Measurements from ENCODE around the gene NCKAP5.

The NCKAP5 gene

DNA sequence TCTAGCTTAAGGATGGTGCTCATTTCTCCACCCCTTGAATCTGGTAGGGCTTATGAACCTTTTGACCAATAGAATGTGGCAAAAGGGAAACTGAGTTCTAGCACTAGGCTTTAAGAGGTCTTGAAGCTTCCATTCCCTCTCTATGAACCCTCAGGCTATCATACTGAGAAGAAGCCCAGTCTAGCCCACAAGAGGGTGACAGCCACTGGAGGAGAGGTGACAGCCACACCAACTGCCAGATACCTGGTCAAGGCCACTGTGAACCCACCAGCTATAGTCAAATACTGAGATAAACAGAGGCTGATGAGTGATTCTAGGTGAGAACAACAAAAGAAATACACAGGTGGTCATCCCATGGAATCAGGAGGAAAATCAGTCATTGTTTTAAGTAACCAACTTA lies 37.6 kb downstream of the NCKAP5 start:
- TF ChIP-seq NFIC (IDR thresholded peaks at IDR 0.05) (no peak), EGR1 (IDR thresholded peaks at IDR 0.05) (no peak), TAF1 (IDR thresholded peaks at IDR 0.05; ENCODE audit: low read depth) (no peak), YY1 (IDR thresholded peaks at IDR 0.05; ENCODE audit: low read depth) (no peak), EP300 (IDR thresholded peaks at IDR 0.05; ENCODE audit: borderline replicate concordance) (no peak), TEAD4 (IDR thresholded peaks at IDR 0.05) (no peak), RAD21 (IDR thresholded peaks at IDR 0.05; ENCODE audit: low read depth) (no peak)
- TF ChIP-seq, protein P1, sequence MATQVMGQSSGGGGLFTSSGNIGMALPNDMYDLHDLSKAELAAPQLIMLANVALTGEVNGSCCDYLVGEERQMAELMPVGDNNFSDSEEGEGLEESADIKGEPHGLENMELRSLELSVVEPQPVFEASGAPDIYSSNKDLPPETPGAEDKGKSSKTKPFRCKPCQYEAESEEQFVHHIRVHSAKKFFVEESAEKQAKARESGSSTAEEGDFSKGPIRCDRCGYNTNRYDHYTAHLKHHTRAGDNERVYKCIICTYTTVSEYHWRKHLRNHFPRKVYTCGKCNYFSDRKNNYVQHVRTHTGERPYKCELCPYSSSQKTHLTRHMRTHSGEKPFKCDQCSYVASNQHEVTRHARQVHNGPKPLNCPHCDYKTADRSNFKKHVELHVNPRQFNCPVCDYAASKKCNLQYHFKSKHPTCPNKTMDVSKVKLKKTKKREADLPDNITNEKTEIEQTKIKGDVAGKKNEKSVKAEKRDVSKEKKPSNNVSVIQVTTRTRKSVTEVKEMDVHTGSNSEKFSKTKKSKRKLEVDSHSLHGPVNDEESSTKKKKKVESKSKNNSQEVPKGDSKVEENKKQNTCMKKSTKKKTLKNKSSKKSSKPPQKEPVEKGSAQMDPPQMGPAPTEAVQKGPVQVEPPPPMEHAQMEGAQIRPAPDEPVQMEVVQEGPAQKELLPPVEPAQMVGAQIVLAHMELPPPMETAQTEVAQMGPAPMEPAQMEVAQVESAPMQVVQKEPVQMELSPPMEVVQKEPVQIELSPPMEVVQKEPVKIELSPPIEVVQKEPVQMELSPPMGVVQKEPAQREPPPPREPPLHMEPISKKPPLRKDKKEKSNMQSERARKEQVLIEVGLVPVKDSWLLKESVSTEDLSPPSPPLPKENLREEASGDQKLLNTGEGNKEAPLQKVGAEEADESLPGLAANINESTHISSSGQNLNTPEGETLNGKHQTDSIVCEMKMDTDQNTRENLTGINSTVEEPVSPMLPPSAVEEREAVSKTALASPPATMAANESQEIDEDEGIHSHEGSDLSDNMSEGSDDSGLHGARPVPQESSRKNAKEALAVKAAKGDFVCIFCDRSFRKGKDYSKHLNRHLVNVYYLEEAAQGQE (IDR thresholded peaks at IDR 0.05; ENCODE audit: low read depth), result no peak

DNA sequence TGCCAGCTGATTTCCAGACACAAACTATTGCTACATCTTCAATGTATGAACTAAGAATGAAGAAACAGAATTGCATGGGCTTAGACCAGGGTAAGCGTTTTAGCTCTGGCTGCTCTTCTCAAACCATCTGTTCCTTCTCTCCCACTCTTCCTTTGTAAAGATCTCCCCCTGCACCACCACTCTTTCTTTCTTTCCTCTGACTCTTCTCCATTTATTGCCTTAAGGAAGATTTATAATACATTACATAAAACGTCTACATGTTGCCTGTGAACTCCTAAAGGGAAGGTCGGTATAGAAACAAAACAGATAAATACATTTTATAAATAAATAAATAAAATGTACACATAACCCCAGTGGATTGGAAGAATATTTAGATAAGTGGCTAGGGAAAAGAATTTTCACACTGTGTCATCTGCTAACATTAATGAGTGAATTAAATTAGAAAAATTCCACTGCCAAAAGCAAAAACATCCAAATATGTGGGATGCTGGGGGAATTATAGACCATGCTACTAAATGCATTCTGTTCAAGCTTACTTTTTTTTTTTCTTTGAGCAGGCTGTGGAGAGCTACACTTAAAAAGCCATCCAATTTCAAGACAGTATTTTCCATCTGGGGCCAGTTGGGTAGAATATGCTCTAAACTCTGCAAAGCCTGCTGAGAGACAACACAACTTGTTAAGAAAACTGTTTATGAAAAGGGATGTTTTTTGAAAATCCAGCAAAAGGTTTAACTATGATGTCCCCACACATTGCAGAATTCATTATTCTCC lies 41.5 kb downstream of the NCKAP5 start:
- TF ChIP-seq EP300 (IDR thresholded peaks at IDR 0.05; ENCODE audit: borderline replicate concordance) (no peak), YY1 (IDR thresholded peaks at IDR 0.05; ENCODE audit: low read depth) (no peak), TAF1 (IDR thresholded peaks at IDR 0.05; ENCODE audit: low read depth) (no peak), TEAD4 (IDR thresholded peaks at IDR 0.05) (no peak), ZBTB7A (IDR thresholded peaks at IDR 0.05; ENCODE audit: low read depth) (no peak), CREB1 (IDR thresholded peaks at IDR 0.05; ENCODE audit: low read depth) (no peak), RAD21 (IDR thresholded peaks at IDR 0.05; ENCODE audit: low read depth) (no peak), TCF12 (IDR thresholded peaks at IDR 0.05; ENCODE audit: low read depth) (no peak), FOXM1 (IDR thresholded peaks at IDR 0.05; ENCODE audit: borderline replicate concordance, low read depth) (no peak), EGR1 (IDR thresholded peaks at IDR 0.05) (no peak), NFIC (IDR thresholded peaks at IDR 0.05) (no peak)

DNA sequence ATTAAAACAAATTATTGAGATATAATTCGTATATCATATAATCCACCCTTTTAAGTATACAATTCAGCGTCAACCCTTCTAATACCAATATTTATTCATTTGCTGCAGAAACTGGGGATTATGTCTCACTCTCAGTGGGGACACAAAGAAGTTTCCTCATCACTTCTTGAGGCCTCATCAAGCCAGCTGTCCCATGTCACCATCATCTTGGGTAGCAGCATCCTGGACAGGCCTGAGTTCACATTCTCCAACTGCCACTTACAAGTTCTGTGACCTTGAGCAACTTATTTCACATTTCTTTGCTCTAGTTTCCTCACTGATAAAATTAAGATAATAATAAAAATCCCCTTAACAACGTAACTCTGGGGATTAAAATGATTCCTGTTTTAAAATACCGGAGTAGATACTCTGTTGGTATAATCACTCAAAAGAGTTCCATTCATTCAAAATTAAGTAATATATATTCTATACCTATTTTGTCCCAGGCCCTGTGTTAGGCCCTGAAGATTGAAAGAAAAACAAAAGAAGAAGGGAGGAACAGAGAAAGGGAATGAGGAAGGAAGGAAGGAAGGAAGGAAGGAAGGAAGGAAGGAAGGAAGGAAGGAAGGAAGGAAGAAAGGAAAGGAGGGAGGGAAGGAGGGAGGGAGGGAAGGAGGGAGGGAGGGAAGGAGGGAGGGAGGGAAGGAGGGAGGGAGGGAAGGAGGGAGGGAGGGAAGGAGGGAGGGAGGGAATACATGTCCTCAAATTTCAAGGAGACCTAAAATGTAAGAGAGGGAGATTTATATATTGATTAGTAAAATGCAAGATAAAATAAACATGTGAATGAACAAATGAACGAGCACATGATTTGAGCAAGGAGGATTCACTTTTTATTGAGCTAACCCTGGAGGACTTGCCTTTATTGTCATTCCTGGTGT lies 42.4 kb downstream of the NCKAP5 start:
- no peak for TF ChIP-seq RAD21 (IDR thresholded peaks at IDR 0.05; ENCODE audit: low read depth)
- TF ChIP-seq, protein P2, sequence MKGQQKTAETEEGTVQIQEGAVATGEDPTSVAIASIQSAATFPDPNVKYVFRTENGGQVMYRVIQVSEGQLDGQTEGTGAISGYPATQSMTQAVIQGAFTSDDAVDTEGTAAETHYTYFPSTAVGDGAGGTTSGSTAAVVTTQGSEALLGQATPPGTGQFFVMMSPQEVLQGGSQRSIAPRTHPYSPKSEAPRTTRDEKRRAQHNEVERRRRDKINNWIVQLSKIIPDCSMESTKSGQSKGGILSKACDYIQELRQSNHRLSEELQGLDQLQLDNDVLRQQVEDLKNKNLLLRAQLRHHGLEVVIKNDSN (IDR thresholded peaks at IDR 0.05), result no peak
- TF ChIP-seq TEAD4 (IDR thresholded peaks at IDR 0.05), result no peak
- TF ChIP-seq YY1 (IDR thresholded peaks at IDR 0.05; ENCODE audit: low read depth), result no peak
- no peak for TF ChIP-seq ZBTB7A (IDR thresholded peaks at IDR 0.05; ENCODE audit: low read depth)
- no peak for TF ChIP-seq CEBPB (IDR thresholded peaks at IDR 0.05)
- TF ChIP-seq, protein P1 (IDR thresholded peaks at IDR 0.05; ENCODE audit: low read depth), result no peak
- TF ChIP-seq TAF1 (IDR thresholded peaks at IDR 0.05; ENCODE audit: low read depth), result no peak
- TF ChIP-seq, protein P3, sequence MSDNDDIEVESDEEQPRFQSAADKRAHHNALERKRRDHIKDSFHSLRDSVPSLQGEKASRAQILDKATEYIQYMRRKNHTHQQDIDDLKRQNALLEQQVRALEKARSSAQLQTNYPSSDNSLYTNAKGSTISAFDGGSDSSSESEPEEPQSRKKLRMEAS (IDR thresholded peaks at IDR 0.05), result no peak
- no peak for TF ChIP-seq TCF12 (IDR thresholded peaks at IDR 0.05; ENCODE audit: low read depth)
- no peak for TF ChIP-seq CREB1 (IDR thresholded peaks at IDR 0.05; ENCODE audit: low read depth)
- TF ChIP-seq FOXM1 (IDR thresholded peaks at IDR 0.05; ENCODE audit: borderline replicate concordance, low read depth), result no peak
- TF ChIP-seq EGR1 (IDR thresholded peaks at IDR 0.05), result no peak
- no peak for TF ChIP-seq EP300 (IDR thresholded peaks at IDR 0.05; ENCODE audit: borderline replicate concordance)
- TF ChIP-seq NFIC (IDR thresholded peaks at IDR 0.05), result no peak

DNA sequence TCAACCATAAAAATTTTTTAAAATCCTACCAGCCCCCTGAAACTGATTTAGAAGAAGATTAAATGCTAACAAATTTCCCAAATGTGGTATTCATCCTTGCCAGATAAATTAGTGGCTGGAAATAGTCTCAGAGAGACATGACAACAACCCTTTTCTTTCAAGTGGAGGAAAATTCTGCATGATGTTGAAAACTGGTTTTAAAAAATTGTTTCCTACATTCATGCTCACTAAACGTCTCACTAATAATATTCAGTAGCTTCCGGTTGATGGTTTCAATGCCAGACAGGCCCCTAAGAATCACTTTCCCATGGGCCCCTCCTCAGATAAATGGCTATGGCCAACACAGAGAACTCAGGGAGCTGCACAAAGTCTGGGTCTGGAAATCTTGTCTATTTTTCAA lies 43.2 kb downstream of the NCKAP5 start:
- TF ChIP-seq, protein P3 (IDR thresholded peaks at IDR 0.05), result no peak
- TF ChIP-seq ZBTB7A (IDR thresholded peaks at IDR 0.05; ENCODE audit: low read depth), result no peak
- TF ChIP-seq CEBPB (IDR thresholded peaks at IDR 0.05), result no peak
- TF ChIP-seq, protein P1 (IDR thresholded peaks at IDR 0.05; ENCODE audit: low read depth), result no peak
